ENCODE data around the gene DNM1. TPM values are rescaled to one million over a fixed set of nuclear protein-coding genes. Genes with fewer than 3 reads are reported as not detected.

The DNM1 gene
- total RNA-seq, 1 donor from 2014 or later, result 33.5 TPM

- no peak for DNase-seq (ENCODE audit: low read depth)
These were observed 2.2 kb downstream of the DNM1 start for GRCh38 chr9:128205296-128205944.

- DNase-seq (ENCODE audit: low read depth), result no peak
These were observed 3.3 kb downstream of the DNM1 start for GRCh38 chr9:128206484-128206883.

- no peak for DNase-seq (ENCODE audit: low read depth)
These were observed 4.0 kb downstream of the DNM1 start for GRCh38 chr9:128206916-128207910.

GRCh38 chr9:128208386-128208785 lies 5.2 kb downstream of the DNM1 start:
- DNase-seq (ENCODE audit: low read depth), result no peak

- DNase-seq (ENCODE audit: low read depth), result no peak
These were observed 5.9 kb downstream of the DNM1 start for GRCh38 chr9:128208946-128209669.

GRCh38 chr9:128211186-128211980 lies 8.2 kb downstream of the DNM1 start:
- peak; percentile 86 for DNase-seq (ENCODE audit: low read depth)

GRCh38 chr9:128211981-128212281 lies 8.8 kb downstream of the DNM1 start:
- DNase-seq (ENCODE audit: low read depth), result no peak

GRCh38 chr9:128213746-128214497 lies 10.7 kb downstream of the DNM1 start:
- no peak for DNase-seq (ENCODE audit: low read depth)

GRCh38 chr9:128214571-128215490 lies 11.7 kb downstream of the DNM1 start:
- DNase-seq (ENCODE audit: low read depth), result no peak

- DNase-seq (ENCODE audit: low read depth), result peak; percentile 77
These were observed 12.6 kb downstream of the DNM1 start for GRCh38 chr9:128215491-128216409.

GRCh38 chr9:128216781-128217553 lies 13.8 kb downstream of the DNM1 start:
- no peak for DNase-seq (ENCODE audit: low read depth)

- DNase-seq (ENCODE audit: low read depth), result no peak
These were observed 15.0 kb downstream of the DNM1 start for GRCh38 chr9:128218172-128218517.

- DNase-seq (ENCODE audit: low read depth), result peak; percentile 95
These were observed 15.6 kb downstream of the DNM1 start for GRCh38 chr9:128218518-128219389.

- no peak for DNase-seq (ENCODE audit: low read depth)
These were observed 16.7 kb downstream of the DNM1 start for GRCh38 chr9:128219831-128220230.

GRCh38 chr9:128222026-128222425 lies 18.8 kb downstream of the DNM1 start:
- DNase-seq (ENCODE audit: low read depth), result no peak

GRCh38 chr9:128222880-128223670 lies 19.9 kb downstream of the DNM1 start:
- DNase-seq (ENCODE audit: low read depth), result no peak
